ENCODE measurements around the gene HLA-DOB. TPM values are rescaled to one million over a fixed set of nuclear protein-coding genes. Genes with fewer than 3 reads are reported as not detected.

Gene HLA-DOB
- total RNA-seq, 1 experiment from 2014 or later: 0.64 TPM

Other genes starting within 250 kb of the HLA-DOB start
- gene HLA-DRB1, start 227.2 kb downstream of the HLA-DOB start, total RNA-seq (2021; ENCODE audit: unreplicated experiment): 2.7 TPM
- gene HLA-DQA1, start 179.6 kb downstream of the HLA-DOB start, total RNA-seq (2021; ENCODE audit: unreplicated experiment): 0.86 TPM
- 2.1 TPM for gene HLA-DQB1, start 150.3 kb downstream of the HLA-DOB start, total RNA-seq (2021; ENCODE audit: unreplicated experiment)
- gene HLA-DQA2, start 75.6 kb downstream of the HLA-DOB start, total RNA-seq (2021; ENCODE audit: unreplicated experiment): not detected
- gene HLA-DQB2, start 53.5 kb downstream of the HLA-DOB start, total RNA-seq (2021; ENCODE audit: unreplicated experiment): 1.8 TPM
- 59.9 TPM for gene TAP2, start 21.7 kb upstream of the HLA-DOB start, total RNA-seq (2021; ENCODE audit: unreplicated experiment)
- 0.96 TPM for gene PSMB8, start 27.0 kb upstream of the HLA-DOB start, total RNA-seq (2021; ENCODE audit: unreplicated experiment)
- 32.2 TPM for gene TAP1, start 36.7 kb upstream of the HLA-DOB start, total RNA-seq (2021; ENCODE audit: unreplicated experiment)
- 8.1 TPM for gene PSMB9, start 37.2 kb upstream of the HLA-DOB start, total RNA-seq (2021; ENCODE audit: unreplicated experiment)
- 3.3 TPM for gene HLA-DMB, start 124.0 kb upstream of the HLA-DOB start, total RNA-seq (2021; ENCODE audit: unreplicated experiment)
- 12.1 TPM for gene HLA-DMA, start 136.1 kb upstream of the HLA-DOB start, total RNA-seq (2021; ENCODE audit: unreplicated experiment)
- gene BRD2, start 151.6 kb upstream of the HLA-DOB start, total RNA-seq (2021; ENCODE audit: unreplicated experiment): 260 TPM
- 0.39 TPM for gene HLA-DOA, start 192.6 kb upstream of the HLA-DOB start, total RNA-seq (2021; ENCODE audit: unreplicated experiment)